Globus pallidus (tissue), 1 donor: ENCODE measurements around the gene TSPAN32.
"Not testable (repeated sequence)": the region's sequence is repeated elsewhere in the genome, so short reads cannot be mapped to it uniquely, and the experiment has no call there.

ENCODE experiments used
- DNase-seq: peaks from one replicate; pipeline ENCODE4 v3.0.0-alpha.2; 2015; ENCODE audit warnings: low spot score

The TSPAN32 gene

GRCh38 chr11:2316169-2316962, 14.6 kb downstream of the TSPAN32 start:
- no peak for DNase-seq

- no peak for DNase-seq
Observed at GRCh38 chr11:2316963-2317244, 15.1 kb downstream of the TSPAN32 start.

GRCh38 chr11:2317354-2318050, 15.7 kb downstream of the TSPAN32 start:
- DNase-seq = no peak

GRCh38 chr11:2318123-2318522, 16.3 kb downstream of the TSPAN32 start:
- no peak for DNase-seq

- no peak for DNase-seq
Observed at GRCh38 chr11:2318707-2319106, 16.9 kb downstream of the TSPAN32 start.

DNA sequence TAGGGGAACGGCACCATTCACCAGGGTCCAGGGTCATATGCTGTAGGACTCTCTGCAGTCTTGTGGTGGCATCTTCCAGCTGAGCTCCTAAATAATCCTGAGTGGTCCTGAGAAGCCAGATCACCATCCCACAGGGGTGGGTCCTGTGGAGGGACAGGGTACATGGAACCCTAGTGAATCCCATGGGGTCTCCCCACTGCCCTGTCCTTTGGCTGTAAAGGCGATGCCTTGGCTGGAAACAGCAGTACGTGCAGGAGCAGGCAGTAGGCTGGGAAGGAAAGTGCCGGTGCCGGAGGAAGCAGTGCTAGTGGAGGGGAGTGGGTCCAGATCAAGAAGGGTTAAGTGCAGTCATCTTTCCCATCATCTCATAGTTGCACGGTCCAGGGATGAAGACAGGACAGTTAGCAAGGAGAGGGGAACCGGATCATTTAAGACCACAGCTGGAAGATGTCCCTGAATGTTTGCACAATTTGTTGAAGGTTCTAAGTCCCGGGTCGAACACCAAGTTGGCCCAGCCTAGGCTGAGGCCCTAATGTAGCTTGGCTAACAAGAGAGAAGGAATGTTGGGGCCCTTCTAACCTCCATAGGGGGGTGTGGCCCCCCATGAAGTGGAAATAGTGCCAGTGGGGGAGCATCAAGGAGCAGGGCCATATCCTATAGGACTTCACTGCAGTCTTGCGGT, 18.1 kb downstream of the TSPAN32 start:
- no peak for DNase-seq

- no peak for DNase-seq
Observed at GRCh38 chr11:2320568-2321310, 18.9 kb downstream of the TSPAN32 start.

GRCh38 chr11:2321311-2321683, 19.5 kb downstream of the TSPAN32 start:
- no peak for DNase-seq

GRCh38 chr11:2325123-2325522, 23.3 kb downstream of the TSPAN32 start:
- no peak for DNase-seq

- no peak for DNase-seq
Observed at GRCh38 chr11:2325719-2326118, 23.9 kb downstream of the TSPAN32 start.

GRCh38 chr11:2327032-2327431, 25.2 kb downstream of the TSPAN32 start:
- no peak for DNase-seq

DNA sequence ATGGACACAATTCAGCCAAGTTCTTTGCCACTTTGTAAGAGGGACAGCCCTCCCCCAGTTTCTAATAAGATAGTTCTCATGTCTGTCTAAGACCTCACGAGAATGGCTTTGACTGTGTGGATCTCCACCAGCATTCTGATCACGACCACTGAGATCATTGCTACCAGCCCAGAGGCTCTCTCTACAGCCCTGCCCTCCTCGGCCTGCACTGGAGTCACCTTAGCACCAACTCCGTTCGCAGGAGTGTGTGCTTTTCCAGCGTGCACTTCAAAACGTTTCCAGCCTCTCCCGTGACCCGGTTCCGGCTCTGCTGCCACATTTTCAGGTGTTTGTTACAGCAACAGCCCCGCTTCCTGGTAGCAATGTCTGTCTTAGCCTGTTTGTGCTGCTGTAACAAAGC, 26.2 kb downstream of the TSPAN32 start:
- DNase-seq = peak; percentile 36

GRCh38 chr11:2328656-2329354, 27.0 kb downstream of the TSPAN32 start:
- DNase-seq = no peak

- no peak for DNase-seq
Observed at GRCh38 chr11:2329551-2329950, 27.7 kb downstream of the TSPAN32 start.

DNA sequence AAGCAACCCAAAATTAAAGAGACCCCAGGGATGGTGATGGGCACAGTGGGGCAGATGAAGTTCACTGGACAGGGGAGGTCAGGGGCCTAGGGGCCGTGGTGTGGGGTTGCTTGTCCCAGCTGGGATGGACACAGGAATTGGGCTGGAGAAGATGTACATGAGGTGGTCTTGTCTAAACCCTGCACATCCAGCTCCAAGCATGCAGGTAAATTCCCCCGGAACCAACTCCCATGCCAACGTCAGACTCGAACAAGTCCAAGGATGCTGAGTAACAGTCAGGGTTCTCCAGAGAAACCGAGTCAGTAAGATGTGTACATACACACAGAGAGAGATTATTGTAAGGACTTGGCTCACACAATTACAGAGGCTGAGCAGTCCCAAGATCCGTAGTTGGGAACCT, 28.9 kb downstream of the TSPAN32 start:
- no peak for DNase-seq

GRCh38 chr11:2331404-2331803, 29.6 kb downstream of the TSPAN32 start:
- no peak for DNase-seq

- DNase-seq = not testable (repeated sequence)
Observed at GRCh38 chr11:2332569-2332968, 30.8 kb downstream of the TSPAN32 start.

DNA sequence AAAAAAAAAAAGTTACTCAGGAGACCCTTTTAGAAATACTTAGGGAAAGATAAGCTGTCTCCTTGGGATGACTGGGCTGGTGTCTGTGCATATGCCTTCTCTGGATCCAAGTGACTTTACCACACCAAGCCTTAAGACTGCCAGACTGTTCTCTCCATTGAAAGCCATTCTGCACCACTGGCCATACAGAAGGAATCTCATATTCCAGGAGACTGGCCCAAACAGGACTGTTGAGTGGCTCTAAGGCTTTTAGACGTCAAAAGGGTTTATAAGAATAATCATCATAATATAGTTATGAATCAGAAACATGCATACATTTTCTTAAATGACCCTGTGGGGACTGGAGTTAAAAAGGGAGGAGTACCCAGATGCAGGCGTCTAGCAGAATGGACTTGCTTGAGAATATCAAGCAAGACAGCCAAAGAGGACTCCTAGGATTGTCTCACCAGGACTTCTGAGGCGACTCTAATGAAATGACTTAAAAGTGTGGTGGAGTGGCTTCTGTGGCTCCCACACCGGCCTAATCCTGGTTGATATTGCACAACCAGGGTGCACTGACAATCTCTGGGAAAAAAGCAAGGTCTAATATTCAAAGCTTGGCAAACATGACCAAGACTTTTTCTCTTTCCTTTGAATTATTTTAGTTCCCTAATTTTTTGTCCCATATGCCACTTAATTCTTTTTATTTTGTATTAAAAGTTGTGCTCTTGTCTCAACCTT, 31.8 kb downstream of the TSPAN32 start:
- DNase-seq = not testable (repeated sequence)

DNA sequence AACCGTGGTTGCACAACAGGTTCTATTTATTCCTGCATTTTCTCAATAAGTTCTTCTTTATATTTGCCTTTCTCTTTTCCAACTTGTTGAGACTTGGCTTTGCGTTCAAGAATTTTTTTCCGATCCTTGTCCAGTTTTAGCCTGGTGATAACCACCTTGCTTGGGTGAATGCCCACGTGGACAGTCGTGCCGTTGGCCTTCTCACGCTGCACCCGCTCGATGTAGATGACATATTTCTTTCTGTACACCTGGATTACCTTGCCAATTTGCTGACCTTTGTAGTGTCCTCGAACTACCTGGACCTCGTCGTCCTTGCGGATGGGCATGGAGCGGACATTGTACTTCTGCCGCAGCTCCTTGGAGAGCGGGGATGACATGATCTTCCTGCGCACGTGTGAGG, 33.5 kb downstream of the TSPAN32 start:
- DNase-seq = not testable (repeated sequence)

DNA sequence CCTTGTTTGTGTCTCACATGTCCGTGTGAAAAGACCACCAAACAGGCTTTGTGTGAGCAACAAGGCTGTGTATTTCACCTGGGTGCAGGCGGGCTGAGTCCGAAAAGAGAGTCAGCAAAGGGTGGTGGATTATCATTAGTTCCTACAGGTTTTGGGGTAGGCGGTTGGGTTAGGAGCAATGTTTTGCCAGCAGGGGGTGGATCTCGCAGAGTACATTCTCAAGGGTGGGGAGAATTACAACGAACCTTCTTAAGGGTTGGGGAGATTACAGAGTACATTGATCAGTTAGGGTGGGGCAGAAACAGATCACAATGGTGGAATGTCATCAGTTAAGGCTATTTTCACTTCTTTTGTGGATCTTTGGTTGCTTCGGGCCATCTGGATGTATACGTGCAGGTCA, 36.9 kb downstream of the TSPAN32 start:
- DNase-seq = not testable (repeated sequence)

DNA sequence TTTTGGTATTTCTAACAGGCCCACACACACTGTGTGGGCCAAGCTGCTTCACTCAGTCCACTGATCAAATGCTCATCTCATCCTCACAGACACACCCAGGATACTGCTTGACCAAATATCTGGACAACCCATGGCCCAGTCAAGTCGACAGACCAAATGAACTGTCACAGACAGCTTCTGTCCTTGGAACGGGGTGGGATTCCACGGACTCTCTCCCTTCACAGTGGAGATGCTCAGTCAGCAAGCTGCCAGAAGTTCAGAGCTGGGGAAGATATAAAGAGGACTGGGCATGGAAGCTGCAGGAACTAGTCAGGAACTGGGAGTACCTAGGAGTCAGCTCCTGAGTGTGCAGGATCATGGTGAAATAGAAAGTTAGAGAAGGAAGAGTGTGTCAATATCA, 40.7 kb downstream of the TSPAN32 start:
- DNase-seq = no peak
